ENCODE results near the gene RFC5.
"Not testable (repeated sequence)": the region's sequence is repeated elsewhere in the genome, so short reads cannot be mapped to it uniquely, and the experiment has no call there.

The RFC5 gene

GRCh38 chr12:118016424-118017264 lies at the start of gene RFC5:
RFC5 (plus strand) TSS chr12:118016703; CDS start chr12:118016828, 125 bp downstream.
- peak; percentile 99 for DNase-seq

GRCh38 chr12:117967043-117967442 lies 49.5 kb upstream of the RFC5 start:
- no peak for DNase-seq

GRCh38 chr12:117967512-117967911 lies 49.0 kb upstream of the RFC5 start:
- DNase-seq = peak; percentile 5

- DNase-seq = peak; percentile 9
Measured at GRCh38 chr12:117968151-117968789, 48.2 kb upstream of the RFC5 start.

GRCh38 chr12:117968826-117969659 lies 47.5 kb upstream of the RFC5 start, which contains the start of gene KSR2:
KSR2 (minus strand) TSS chr12:117968990; CDS start chr12:117968255, 735 bp downstream.
- DNase-seq = peak; percentile 99

- no peak for DNase-seq
Measured at GRCh38 chr12:117970334-117970733, 46.2 kb upstream of the RFC5 start.

- peak; percentile 24 for DNase-seq
Measured at GRCh38 chr12:117972301-117972700, 44.2 kb upstream of the RFC5 start.

- no peak for DNase-seq
Measured at GRCh38 chr12:117975006-117975405, 41.5 kb upstream of the RFC5 start.

GRCh38 chr12:117977373-117977772 lies 39.1 kb upstream of the RFC5 start:
- no peak for DNase-seq

- DNase-seq = no peak
Measured at GRCh38 chr12:117980616-117981015, 35.9 kb upstream of the RFC5 start.

- DNase-seq = no peak
Measured at GRCh38 chr12:117981267-117981666, 35.2 kb upstream of the RFC5 start.

GRCh38 chr12:117985182-117985581 lies 31.3 kb upstream of the RFC5 start:
- no peak for DNase-seq

- no peak for DNase-seq
Measured at GRCh38 chr12:117986705-117987469, 29.6 kb upstream of the RFC5 start.

GRCh38 chr12:117994551-117995438 lies 21.7 kb upstream of the RFC5 start:
- DNase-seq = no peak

GRCh38 chr12:117998719-117999118 lies 17.8 kb upstream of the RFC5 start:
- DNase-seq = no peak

- DNase-seq = not testable (repeated sequence)
Measured at GRCh38 chr12:117999806-118000205, 16.7 kb upstream of the RFC5 start.

- no peak for DNase-seq
Measured at GRCh38 chr12:118010903-118011302, 5.6 kb upstream of the RFC5 start.

- DNase-seq = no peak
Measured at GRCh38 chr12:118011377-118011776, 5.1 kb upstream of the RFC5 start.

- DNase-seq = no peak
Measured at GRCh38 chr12:118011961-118012360, 4.5 kb upstream of the RFC5 start.

GRCh38 chr12:118013283-118013682 lies 3.2 kb upstream of the RFC5 start:
- no peak for DNase-seq

GRCh38 chr12:118015306-118015705 lies 1.2 kb upstream of the RFC5 start:
- DNase-seq = no peak
